Globus pallidus (tissue), 1 donor: ENCODE results near the gene TSPEAR.
"Not testable (repeated sequence)": the region's sequence is repeated elsewhere in the genome, so short reads cannot be mapped to it uniquely, and the experiment has no call there.

Source experiments
- DNase-seq: peaks from one replicate; pipeline ENCODE4 v3.0.0-alpha.2; 2015; ENCODE audit warnings: low spot score

Gene TSPEAR

GRCh38 chr21:44515359-44516165 lies 195.8 kb downstream of the TSPEAR start:
- DNase-seq, result no peak

DNA sequence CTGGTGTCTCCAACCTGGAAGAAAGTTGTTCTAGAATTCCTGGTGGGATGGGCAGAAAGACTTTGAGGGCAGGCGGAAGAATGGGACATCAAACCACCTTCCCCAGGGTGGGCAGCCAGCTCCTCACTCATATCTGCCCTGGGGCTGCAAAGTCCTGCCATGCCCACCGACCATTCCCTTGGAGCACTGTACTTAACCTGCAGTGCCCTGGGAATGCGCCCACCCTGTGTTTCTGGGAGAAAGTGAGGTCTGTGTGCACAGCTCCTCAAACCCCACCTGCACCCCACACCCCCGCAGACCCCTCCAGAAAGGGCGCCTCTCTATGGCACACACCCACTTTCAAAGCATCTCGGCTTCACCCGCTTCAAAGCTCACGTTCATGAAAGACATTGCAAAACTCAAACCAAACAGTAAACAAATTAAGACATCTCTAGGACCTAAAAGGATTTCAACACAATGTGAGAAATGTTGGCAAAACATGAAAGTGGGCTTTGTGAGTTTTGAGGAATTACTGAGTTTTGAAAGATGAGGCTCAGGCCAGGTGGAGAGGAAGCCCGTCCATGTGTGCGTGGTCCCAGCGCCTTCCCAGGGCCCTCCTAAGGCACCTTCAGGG lies 196.5 kb downstream of the TSPEAR start:
- DNase-seq, result no peak

DNA sequence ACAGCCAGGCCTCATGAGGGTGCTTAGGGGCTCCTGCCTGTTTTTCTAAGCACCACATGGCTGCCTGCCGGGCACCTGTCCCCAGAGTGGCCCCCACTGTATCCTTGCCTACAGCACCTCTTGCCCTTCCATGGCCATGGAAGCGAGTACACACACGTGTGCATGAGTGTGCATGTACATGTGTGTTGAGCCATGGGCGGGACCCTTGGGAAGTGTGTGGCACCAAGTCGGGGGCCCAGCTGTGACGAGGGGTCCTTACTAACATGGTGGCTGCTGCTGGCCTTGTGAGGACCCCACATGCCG lies 197.2 kb downstream of the TSPEAR start:
- no peak for DNase-seq

DNA sequence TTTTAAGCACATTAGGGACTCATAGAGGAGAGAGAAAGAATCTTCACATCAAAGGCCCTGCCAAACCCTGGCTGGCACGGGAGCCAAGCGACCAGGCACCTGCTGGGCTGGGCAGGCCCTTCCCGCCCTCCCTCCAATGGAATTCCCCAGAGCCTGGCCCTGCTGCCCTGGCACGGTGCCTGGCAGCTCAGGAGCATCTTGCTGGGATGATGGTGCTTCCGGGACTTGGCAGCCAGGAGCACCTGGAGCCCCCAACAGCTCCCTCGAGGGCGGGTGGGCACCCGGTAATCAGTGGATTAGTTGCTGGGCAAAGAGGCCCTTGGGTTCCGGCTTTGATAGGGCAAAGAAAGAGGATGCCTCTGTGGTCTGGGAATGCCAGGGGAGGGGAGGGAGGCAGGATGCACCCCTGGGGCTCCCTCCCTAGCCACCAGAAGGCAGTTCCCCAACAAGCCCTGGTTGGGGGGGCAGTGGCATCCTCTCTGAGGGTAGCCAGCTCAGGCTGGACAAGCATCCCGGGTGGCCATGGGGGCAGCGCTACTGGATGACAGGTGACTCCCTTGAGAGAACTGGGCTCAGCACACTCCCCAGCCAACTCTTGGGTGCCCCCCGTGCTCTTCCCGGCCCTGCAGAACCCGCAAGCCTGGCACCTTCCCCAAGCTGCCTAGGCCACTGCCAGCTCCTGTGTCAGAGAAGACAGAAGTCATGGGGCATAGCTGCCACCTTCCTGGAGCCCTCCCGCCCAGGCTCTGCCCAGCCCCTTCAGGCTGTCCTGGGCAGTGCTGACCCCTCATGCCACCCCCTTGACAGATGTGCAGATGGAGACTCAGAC lies 197.8 kb downstream of the TSPEAR start:
- DNase-seq, result no peak

DNA sequence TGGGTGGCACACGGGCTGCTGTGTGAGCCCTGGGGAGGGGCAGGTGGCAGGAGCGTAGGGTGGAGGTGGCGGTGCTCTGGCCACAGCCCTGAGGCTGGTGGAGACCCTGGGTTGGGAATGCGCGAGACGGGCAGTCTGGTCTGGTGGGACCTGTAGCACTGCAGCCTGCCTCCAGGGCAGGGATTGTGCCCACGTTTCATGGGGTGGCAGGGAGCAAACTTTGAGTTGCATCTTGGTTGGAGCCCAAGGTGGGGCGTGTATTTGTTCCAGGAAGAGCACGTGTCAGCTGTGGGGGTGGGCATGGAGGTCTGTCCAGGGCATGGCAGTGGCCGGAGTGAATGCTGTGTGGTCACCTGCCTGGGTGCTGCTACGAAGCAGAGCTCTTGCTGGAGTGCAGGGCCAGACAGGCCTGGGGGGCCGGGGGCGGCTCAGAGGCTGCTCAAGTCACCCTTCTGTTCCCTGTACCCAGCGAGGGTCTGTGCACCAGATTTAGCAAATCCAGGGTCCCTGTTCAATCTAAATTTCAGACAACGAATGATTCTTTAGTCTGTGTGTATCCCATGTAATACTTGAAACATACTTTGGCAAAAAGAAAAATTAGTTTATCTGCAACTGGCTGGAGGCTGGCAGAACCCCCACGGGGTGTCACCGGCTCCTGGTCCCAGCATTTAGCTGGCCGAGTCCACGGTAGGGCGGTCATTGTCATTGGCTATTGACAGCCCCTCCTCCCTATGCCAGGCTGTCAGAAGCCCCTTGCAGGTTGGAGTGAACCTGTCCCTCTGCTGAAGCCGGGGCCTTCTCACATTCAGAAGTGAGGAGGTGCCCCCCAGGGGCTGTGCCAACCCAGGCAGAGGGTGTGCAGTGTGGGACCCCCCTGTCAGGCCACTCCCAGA lies 198.6 kb downstream of the TSPEAR start:
- DNase-seq, result no peak

DNA sequence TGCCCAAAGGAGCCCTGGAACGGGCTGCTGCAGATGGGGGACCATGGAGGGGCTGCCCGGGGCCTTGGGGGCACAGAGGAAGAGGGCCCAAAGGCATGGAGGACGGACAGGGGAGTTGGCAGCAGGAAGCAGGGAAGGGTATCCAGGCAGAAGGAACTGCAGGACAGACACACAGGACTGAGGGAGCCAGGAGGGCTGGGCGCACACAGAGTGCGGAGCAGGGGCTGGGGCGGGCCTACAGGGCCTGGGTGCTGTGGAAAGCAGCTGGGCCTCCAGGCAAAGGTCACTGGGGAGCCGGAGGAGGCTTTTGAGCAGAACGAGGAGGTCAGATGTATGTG lies 199.5 kb downstream of the TSPEAR start:
- DNase-seq, result no peak

DNA sequence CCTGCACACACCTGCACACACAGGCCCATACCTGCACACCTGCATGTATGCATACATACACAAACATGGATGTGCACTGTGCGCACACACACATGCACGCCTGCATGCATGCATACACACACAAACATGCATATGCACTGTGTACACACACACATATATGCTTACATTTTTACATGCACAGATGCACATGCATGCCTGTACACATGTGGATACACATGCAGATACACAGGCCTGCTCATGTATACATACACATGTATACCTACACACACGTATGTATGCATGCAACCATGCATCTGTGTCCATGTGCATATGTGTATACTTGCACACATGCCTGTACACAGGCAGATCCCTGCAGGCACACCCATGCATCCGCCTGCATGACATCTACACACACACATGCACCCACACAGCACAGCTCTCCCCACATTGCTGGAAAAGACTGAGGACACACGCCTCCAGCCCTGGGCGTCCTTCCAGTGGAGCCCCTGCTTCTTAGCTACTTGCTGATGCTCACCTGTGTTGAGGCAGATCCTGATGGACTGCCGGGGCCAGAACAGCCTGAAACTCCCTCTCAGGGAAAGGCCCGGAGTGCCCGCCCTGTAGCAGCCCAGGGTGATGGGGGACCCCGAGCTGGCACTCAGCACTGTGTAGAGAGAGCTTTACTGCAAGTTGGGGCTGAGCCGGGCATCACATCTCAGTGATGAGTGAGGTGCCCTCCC lies 200.0 kb downstream of the TSPEAR start:
- DNase-seq, result no peak

DNA sequence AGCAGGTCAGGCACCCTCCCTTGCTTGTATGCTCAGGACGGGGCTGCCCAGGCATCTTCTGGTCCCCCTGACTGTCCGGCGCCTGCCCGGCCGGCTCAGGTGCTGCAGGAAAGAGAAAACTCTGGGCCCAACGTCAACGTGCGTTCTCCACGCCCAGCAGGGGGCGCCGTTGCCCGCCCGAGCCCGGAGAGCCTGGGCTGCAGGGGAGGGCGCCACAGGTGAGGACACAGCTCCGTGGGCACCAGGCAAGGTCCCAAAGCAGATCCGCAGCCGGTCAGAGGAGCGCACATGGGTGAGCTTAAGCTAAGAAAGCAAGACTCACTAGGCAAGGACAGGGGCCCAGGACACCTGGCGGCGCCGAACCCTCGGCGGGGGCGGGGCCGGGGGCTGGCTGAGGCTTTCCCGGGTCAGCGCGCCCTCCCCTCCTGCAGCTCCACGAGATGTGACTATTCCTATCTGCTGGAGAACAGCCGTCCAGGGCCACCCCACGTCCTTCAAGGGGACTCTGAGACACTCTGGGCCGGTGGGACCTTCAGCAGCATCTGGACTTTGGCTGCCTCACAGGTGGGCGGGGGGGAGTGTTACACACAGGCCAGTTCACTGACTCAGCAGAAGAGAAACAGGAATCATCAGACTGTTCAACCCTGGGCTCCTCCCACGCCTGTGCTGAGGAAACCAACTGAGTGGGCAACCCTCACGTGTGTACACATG lies 200.7 kb downstream of the TSPEAR start:
- no peak for DNase-seq

DNA sequence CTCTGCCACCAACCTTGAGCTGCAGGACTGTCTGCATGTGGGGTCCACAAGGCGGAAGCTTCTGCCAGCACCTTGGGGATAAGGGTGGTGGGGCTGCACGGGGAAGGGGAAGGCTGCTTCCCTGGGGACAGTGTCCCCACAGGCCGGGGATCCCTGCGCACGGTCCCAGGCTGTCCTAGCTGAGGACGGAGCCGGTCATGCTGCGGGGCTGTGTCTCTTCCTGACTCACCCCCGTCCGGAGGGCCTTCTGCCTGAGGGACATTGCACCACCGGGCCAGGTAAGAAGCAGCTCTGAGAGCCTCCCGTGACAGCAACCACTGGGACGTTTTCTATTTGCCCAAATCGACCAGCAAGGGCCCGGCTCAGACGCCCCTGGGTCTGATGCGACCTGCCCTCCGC lies 201.3 kb downstream of the TSPEAR start:
- DNase-seq, result no peak

DNA sequence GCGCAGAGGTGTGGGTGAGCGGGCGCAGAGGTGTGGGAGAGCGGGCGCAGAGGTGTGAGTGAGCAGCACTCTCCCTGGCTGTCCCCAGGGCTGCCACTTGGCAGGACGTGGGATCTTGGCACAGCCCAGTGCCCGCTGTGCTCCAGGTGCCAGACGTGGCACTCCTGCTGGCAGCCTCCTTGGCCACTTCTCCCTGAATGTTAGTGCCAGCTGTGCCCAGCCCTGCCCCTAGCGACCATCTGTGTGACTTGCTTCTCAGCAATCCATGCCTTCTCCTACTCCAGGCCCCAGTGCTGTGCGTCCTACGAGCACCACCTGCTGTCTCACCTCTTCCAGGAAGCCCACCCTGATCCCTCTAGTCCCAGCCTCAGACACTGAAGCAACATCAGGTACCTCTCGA lies 201.8 kb downstream of the TSPEAR start:
- DNase-seq, result no peak

GRCh38 chr21:44508711-44509445 lies 202.5 kb downstream of the TSPEAR start:
- no peak for DNase-seq

DNA sequence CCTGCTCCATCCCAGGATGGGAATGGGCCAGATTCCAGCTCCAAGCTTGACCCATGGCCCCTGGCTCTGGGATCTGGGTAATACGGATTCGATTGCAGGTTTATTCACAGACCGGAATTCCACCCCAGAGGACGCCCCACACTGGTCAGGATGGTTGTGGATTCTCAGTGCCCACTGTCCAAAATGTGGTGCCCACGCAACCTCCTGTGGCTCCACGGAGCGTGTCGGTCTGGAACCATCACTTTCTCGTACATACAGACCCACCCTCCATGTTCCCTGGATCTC lies 203.0 kb downstream of the TSPEAR start:
- no peak for DNase-seq

DNA sequence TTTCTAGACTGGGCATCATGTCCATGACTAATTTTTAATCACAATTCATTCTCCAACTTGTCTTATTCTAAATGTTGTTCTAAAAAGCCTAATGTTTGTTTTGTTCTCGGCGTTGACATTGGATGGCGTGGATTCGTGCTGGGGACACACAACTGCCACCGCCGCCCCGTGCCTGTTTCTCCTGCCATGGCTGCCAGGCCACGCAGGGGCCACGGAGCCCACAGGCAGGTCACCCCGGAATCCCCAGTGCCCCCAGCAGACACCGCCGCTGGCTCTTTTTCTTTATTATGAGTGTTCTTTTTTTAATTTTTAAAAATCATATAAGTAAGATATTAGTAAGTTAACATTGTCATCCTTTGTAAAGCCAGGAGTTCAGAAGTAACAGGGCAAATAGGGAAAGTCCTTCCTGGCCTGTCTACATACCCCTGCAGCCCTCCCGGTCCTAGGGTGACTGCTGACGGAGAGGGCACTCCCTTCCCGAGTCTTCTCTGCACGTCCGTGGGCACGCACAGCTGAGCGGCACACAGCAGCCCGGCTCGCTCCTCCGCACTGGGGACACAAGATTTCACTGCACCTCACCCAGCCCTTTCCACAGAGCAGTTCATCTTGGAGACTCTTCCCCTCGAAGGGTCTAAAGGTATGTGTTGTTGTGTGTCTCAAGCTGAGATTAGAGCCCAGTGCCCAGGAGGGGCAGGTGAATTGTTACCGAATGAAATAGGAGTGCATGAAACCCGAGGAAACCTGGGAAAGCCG lies 203.5 kb downstream of the TSPEAR start:
- no peak for DNase-seq

- no peak for DNase-seq
These were observed 204.8 kb downstream of the TSPEAR start for GRCh38 chr21:44506279-44507255.

DNA sequence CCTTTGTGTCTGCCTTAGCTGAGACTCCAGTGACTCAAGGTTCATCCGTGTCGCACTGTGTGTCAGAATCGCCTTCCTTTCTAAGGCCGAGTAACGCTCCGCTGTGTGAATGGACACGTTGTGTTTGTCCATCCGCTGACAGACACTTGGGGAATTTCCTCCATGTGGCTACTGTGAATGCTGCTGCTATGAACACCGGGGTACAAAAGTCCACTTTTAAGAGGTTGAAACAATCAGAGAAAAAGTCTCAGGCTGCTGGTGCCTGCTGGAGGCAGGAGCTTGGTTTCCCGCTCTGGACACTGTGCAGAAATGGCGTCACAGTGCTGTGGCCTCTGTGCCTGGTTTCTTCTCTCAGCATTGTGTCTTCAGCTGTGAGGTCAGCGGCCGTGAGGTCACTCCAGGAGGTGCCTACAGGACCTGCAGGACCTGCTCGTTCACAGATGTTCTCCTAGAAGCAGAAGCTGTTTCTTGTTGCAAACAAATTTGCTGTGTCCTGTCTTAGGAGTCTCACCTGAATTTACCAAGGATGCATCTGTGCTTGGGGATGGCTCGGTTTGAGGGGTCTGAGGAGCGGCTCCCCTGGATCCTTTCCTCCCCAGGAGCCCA lies 205.6 kb downstream of the TSPEAR start:
- no peak for DNase-seq

DNA sequence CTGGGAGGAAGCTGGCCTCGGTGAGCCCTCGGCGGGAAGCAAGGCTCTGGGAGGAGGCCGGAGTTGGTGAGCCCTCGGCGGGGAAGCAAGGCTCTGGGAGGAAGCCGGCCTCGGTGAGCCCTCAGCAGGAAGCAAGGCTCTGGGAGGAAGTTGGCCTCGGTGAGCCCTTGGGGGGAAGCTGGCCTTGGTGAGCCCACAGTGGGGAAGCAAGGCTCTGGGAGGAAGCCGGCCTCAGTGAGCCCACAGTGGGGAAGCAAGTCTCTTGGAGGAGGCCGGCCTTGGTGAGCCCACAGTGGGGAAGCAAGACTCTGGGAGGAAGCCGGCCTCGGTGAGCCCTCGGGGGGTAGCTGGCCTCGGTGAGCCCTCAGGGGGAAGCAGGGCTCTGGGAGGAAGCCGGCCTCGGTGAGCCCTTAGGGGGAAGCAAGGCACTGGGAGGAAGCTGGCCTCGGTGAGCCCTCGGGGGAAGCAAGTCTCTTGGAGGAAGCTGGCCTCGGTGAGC lies 207.4 kb downstream of the TSPEAR start:
- no peak for DNase-seq

DNA sequence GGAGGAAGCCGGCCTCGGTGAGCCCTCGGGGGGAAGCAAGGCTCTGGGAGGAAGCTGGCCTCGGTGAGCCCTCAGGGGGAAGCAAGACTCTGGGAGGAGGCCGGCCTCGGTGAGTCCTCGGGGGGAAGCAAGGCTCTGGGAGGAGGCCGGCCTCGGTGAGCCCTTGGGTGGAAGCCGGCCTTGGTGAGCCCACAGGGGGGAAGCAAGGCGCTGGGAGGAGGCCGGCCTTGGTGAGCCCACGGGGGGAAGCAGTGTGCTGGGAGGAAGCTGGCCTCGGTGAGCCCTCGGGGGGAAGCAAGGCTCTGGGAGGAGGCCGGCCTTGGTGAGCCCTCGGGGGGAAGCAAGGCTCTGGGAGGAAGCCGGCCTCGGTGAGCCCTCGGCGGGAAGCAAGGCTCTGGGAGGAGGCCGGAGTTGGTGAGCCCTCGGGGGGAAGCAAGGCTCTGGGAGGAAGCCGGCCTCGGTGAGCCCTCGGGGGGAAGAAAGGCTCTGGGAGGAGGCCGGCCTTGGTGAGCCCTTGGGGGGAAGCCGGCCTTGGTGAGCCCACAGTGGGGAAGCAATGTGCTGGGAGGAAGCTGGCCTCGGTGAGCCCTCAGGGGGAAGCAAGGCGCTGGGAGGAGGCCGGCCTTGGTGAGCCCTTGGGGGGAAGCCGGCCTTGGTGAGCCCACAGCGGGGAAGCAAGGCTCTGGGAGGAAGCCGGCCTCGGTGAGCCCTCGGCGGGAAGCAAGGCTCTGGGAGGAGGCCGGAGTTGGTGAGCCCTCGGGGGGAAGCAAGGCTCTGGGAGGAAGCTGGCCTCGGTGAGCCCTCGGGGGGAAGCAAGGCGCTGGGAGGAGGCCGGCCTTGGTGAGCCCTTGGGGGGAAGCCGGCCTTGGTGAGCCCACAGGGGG lies 208.1 kb downstream of the TSPEAR start:
- DNase-seq, result not testable (repeated sequence)
